ENCODE measurements around the gene GPANK1. TPM values are rescaled to one million over a fixed set of nuclear protein-coding genes. Genes with fewer than 3 reads are reported as not detected.

Gene GPANK1
- total RNA-seq, 2 donors from 2014 or later = 15.0 to 19.2 TPM

GRCh38 chr6:31626952-31627351 lies 37.8 kb downstream of the GPANK1 start:
- Histone ChIP-seq H3K27ac (no peak overlapping the region), H3K4me1 (ENCODE audit: control insufficient read depth in 1 of 2, low read depth in 2 of 2) (peaks cover 2 to 10% of the 10 kb centered on the region in 2 donors), H3K36me3 (peaks cover 84% of the 10 kb centered on the region), H3K27me3 (replicated peaks; ENCODE audit: insufficient read depth) (no peaks in the 10 kb centered on the region), H3K4me3 (no peak overlapping the region), H3K9me3 (no peaks in the 10 kb centered on the region)
- ATAC-seq (ENCODE audit: insufficient number of reproducible peaks, low FRiP score, low read depth) (no peak), DNase-seq (ENCODE audit: low spot score) (no peak)
- no peak for TF ChIP-seq CTCF (IDR thresholded peaks at IDR 0.05)

- Histone ChIP-seq H3K4me1 (ENCODE audit: control insufficient read depth in 1 of 2, low read depth in 2 of 2) (peaks cover 6 to 20% of the 10 kb centered on the region in 2 donors), H3K4me3 (no peak overlapping the region), H3K27me3 (replicated peaks; ENCODE audit: insufficient read depth) (no peaks in the 10 kb centered on the region), H3K27ac (no peak overlapping the region), H3K36me3 (peaks cover 55% of the 10 kb centered on the region), H3K9me3 (no peaks in the 10 kb centered on the region)
- DNase-seq (ENCODE audit: low spot score) (no peak), ATAC-seq (ENCODE audit: insufficient number of reproducible peaks, low FRiP score, low read depth) (no peak)
- TF ChIP-seq CTCF (IDR thresholded peaks at IDR 0.05) = no peak
Measured at GRCh38 chr6:31624070-31624469, 40.7 kb downstream of the GPANK1 start.

GRCh38 chr6:31622684-31623091 lies 42.1 kb downstream of the GPANK1 start:
- Histone ChIP-seq H3K27ac (no peak overlapping the region), H3K4me3 (no peak overlapping the region), H3K36me3 (peaks cover 41% of the 10 kb centered on the region), H3K27me3 (replicated peaks; ENCODE audit: insufficient read depth) (no peaks in the 10 kb centered on the region), H3K4me1 (ENCODE audit: control insufficient read depth in 1 of 2, low read depth in 2 of 2) (peaks cover 6 to 20% of the 10 kb centered on the region in 2 donors), H3K9me3 (no peaks in the 10 kb centered on the region)
- ATAC-seq (ENCODE audit: insufficient number of reproducible peaks, low FRiP score, low read depth) (no peak), DNase-seq (ENCODE audit: low spot score) (no peak)
- no peak for TF ChIP-seq CTCF (IDR thresholded peaks at IDR 0.05)

GRCh38 chr6:31621991-31622390 lies 42.8 kb downstream of the GPANK1 start:
- H3K4me3 ChIP-seq = peak overlapping the region; percentile 96

GRCh38 chr6:31621320-31621939 lies 43.4 kb downstream of the GPANK1 start:
- Histone ChIP-seq H3K4me3 (peak overlapping the region; percentile 96), H3K9me3 (no peaks in the 10 kb centered on the region), H3K27ac (peak overlapping the region; percentile 96 to 97), H3K36me3 (peaks cover 29% of the 10 kb centered on the region), H3K4me1 (ENCODE audit: control insufficient read depth in 1 of 2, low read depth in 2 of 2) (peaks cover 6 to 20% of the 10 kb centered on the region in 2 donors), H3K27me3 (replicated peaks; ENCODE audit: insufficient read depth) (no peaks in the 10 kb centered on the region)
- TF ChIP-seq CTCF (IDR thresholded peaks at IDR 0.05) = no peak
- DNase-seq (ENCODE audit: low spot score) (no peak), ATAC-seq (ENCODE audit: insufficient number of reproducible peaks, low FRiP score, low read depth) (no peak)

More at GRCh38 chr6:31621991-31622390, 42.8 kb downstream of the GPANK1 start:
- H3K36me3 ChIP-seq = peaks cover 35% of the 10 kb centered on the region
- no peak for TF ChIP-seq CTCF (IDR thresholded peaks at IDR 0.05)
- H3K9me3 ChIP-seq = no peaks in the 10 kb centered on the region
- H3K27ac ChIP-seq = peak overlapping the region; percentile 96 to 97
- DNase-seq (ENCODE audit: low spot score) = no peak
- no peak for ATAC-seq (ENCODE audit: insufficient number of reproducible peaks, low FRiP score, low read depth)
- H3K4me1 ChIP-seq (ENCODE audit: control insufficient read depth in 1 of 2, low read depth in 2 of 2) = peaks cover 6 to 20% of the 10 kb centered on the region in 2 donors
- no peaks in the 10 kb centered on the region for H3K27me3 ChIP-seq (replicated peaks; ENCODE audit: insufficient read depth)

Data from thoracic aorta (tissue), 2 donors.